SW 1271 (cell line): ENCODE data around the gene EFCAB11.

Experiments used
- DNase-seq, 2 experiments: peaks; one replicate each; lab custom pipeline; 2025; lab: John Stamatoyannopoulos, UW

Gene EFCAB11

GRCh38 chr14:89767861-89768268 lies 186.7 kb downstream of the EFCAB11 start:
- DNase-seq: peak in 1 of 2 experiments; percentile 41

GRCh38 chr14:89767131-89767530 lies 187.4 kb downstream of the EFCAB11 start:
- no peak for DNase-seq

GRCh38 chr14:89765346-89765745 lies 189.2 kb downstream of the EFCAB11 start:
- no peak for DNase-seq

GRCh38 chr14:89760086-89760485 lies 194.4 kb downstream of the EFCAB11 start:
- DNase-seq: no peak

- DNase-seq: no peak
These were observed 197.1 kb downstream of the EFCAB11 start for GRCh38 chr14:89757313-89757939.

GRCh38 chr14:89755816-89756215 lies 198.7 kb downstream of the EFCAB11 start:
- DNase-seq: no peak

GRCh38 chr14:89753828-89754412 lies 200.6 kb downstream of the EFCAB11 start:
- no peak for DNase-seq

GRCh38 chr14:89750908-89751392 lies 203.6 kb downstream of the EFCAB11 start:
- no peak for DNase-seq

- no peak for DNase-seq
These were observed 204.2 kb downstream of the EFCAB11 start for GRCh38 chr14:89750281-89750755.

GRCh38 chr14:89748004-89748403 lies 206.5 kb downstream of the EFCAB11 start:
- DNase-seq: no peak

GRCh38 chr14:89747126-89747525 lies 207.4 kb downstream of the EFCAB11 start:
- DNase-seq: no peak

GRCh38 chr14:89746654-89747053 lies 207.9 kb downstream of the EFCAB11 start:
- no peak for DNase-seq

GRCh38 chr14:89746135-89746534 lies 208.4 kb downstream of the EFCAB11 start:
- no peak for DNase-seq
